Neutrophil (primary cell): ENCODE results near the gene CSKMT.
A peak's percentile ranks its signal among the peaks of the same experiment; 100 is the strongest.
"Not testable (repeated sequence)": the region's sequence is repeated elsewhere in the genome, so short reads cannot be mapped to it uniquely, and the experiment has no call there.

Source experiments
- H3K27ac ChIP-seq: fragments of 200-600 bp; sonication (generic); 2 replicates; pipeline ENCODE4 v1.5.1; 2016; ENCODE audit warnings: mild to moderate bottlenecking, moderate library complexity
- H3K27me3 ChIP-seq: fragments of 200-600 bp; sonication (generic); 2 replicates; pipeline ENCODE4 v1.6.0; 2016; ENCODE audit warnings: mild to moderate bottlenecking
- H3K36me3 ChIP-seq: fragments of 200-600 bp; sonication (generic); 2 replicates; pipeline ENCODE4 v1.5.1; 2017
- H3K4me1 ChIP-seq, 2 experiments: fragments of 200-600 bp in 1 of 2; sonication (generic) in 1 of 2; 1 replicate in 1 of 2; 2 replicates in 1 of 2; pipeline versions ENCODE4 v1.5.1 to v1.6.1; 2013 to 2016; ENCODE audit warnings: low read depth in 1 of 2, low read length in 1 of 2, mild to moderate bottlenecking in 1 of 2, moderate library complexity in 1 of 2; ENCODE audit not compliant: control insufficient read depth in 1 of 2, insufficient read depth in 1 of 2
- H3K4me3 ChIP-seq, 2 experiments: fragments of 200-600 bp in 1 of 2; sonication (generic) in 1 of 2; 1 replicate in 1 of 2; 2 replicates in 1 of 2; pipeline ENCODE4 v1.5.1; 2013 to 2016; ENCODE audit warnings: low read depth in 1 of 2, low read length in 1 of 2, mild to moderate bottlenecking in 1 of 2, moderate library complexity in 1 of 2
- H3K9me3 ChIP-seq: fragments of 200-600 bp; sonication (generic); 2 replicates; pipeline ENCODE4 v1.5.1; 2016
- CTCF ChIP-seq: fragments of 200-600 bp; sonication (generic); IDR thresholded peaks from 2 replicates; pipeline ENCODE4 v1.5.1; 2016; ENCODE audit warnings: antibody characterized with exemption

CSKMT gene

GRCh38 chr11:62665075-62665598, at the start of gene CSKMT, which contains the start of gene C11orf98:
CSKMT (plus strand) TSS chr11:62665312; CDS start chr11:62665880, 568 bp downstream.
C11orf98 (minus strand) TSS chr11:62665210; CDS start chr11:62665169, 41 bp downstream.
- TF ChIP-seq CTCF: no peak
- Histone ChIP-seq H3K27me3 (no peaks in the 10 kb centered on the region), H3K4me3 (peak within 1 kb of the TSS; percentile 76 to 96), H3K36me3 (peaks cover 14% of the 10 kb centered on the region), H3K4me1 (peaks cover 22 to 25% of the 10 kb centered on the region in 2 experiments), H3K27ac (peak within 1 kb of the TSS; percentile 90), H3K9me3 (no peaks in the 10 kb centered on the region)

- Histone ChIP-seq H3K9me3 (no peaks in the 10 kb centered on the region), H3K36me3 (peaks cover 15% of the 10 kb centered on the region), H3K27me3 (no peaks in the 10 kb centered on the region), H3K4me1 (peaks cover 32 to 37% of the 10 kb centered on the region in 2 experiments), H3K4me3 (no peak overlapping the region), H3K27ac (no peak overlapping the region)
- TF ChIP-seq CTCF: no peak
Observed at GRCh38 chr11:62615521-62615920, 49.6 kb upstream of the CSKMT start.

- H3K4me3 ChIP-seq, H3K27me3 ChIP-seq, H3K27ac ChIP-seq, H3K9me3 ChIP-seq: not testable (repeated sequence)
- Histone ChIP-seq H3K4me1 (peaks cover 34 to 38% of the 10 kb centered on the region in 2 experiments), H3K36me3 (peaks cover 15% of the 10 kb centered on the region)
Observed at GRCh38 chr11:62616957-62617356, 48.2 kb upstream of the CSKMT start.

DNA sequence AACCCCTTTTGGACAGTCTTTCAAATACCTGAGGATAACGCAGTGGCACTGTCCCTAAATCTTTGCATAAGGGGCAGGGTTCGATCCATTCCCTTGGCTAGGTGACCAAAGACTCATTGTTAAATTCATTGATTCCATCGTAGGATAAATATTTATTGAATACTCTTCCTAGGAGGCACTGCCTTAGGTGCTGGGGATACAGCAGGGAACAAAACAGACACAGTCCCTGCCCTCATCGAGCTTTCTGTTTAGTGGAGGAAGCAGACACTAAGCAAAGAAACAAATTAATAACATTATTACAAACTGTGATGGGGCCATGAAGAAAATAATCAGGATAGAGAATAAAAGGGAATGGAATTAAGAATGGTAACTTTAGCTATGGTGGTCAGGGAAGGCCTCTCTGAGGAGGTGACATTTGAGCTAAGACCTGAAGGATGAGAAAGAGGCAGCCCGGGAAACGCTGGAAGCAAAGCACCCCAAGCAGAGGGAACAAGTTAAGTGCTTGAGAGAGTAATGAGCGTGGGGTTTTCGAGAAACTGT, 44.0 kb upstream of the CSKMT start:
- H3K36me3 ChIP-seq: peaks cover 23% of the 10 kb centered on the region
- peak overlapping the region; percentile 88 for H3K27ac ChIP-seq
- peaks cover 19 to 22% of the 10 kb centered on the region in 2 experiments for H3K4me1 ChIP-seq
- no peaks in the 10 kb centered on the region for H3K9me3 ChIP-seq
- no peak for TF ChIP-seq CTCF
- H3K27me3 ChIP-seq: no peaks in the 10 kb centered on the region
- peak overlapping the region; percentile 71 to 73 for H3K4me3 ChIP-seq

GRCh38 chr11:62621567-62622470, 43.3 kb upstream of the CSKMT start, which contains the start of gene B3GAT3:
B3GAT3 (minus strand) TSS chr11:62621986; CDS start chr11:62621947, 39 bp downstream.
- Histone ChIP-seq H3K4me1 (peaks cover 19 to 22% of the 10 kb centered on the region in 2 experiments), H3K9me3 (no peaks in the 10 kb centered on the region), H3K36me3 (peaks cover 25% of the 10 kb centered on the region), H3K27me3 (no peaks in the 10 kb centered on the region), H3K27ac (peak within 1 kb of the TSS; percentile 88), H3K4me3 (peak within 1 kb of the TSS; percentile 71 to 73)
- TF ChIP-seq CTCF: peak; percentile 82
